H1 (cell line): Measurements from ENCODE around the gene PCYT1B. TPM values are rescaled to one million over a fixed set of nuclear protein-coding genes. Genes with fewer than 3 reads are reported as not detected.
A peak's percentile ranks its signal among the peaks of the same experiment; 100 is the strongest.

Experiments
- CTCF ChIA-PET: fragments of 300-600 bp; sonication (Branson Sonifier 250); formaldehyde crosslinking; loops from one replicate; lab custom pipeline; 2021; ENCODE audit not compliant: partially characterized antibody; lab: Charles Lee
- POLR2A ChIA-PET: fragments of 300-600 bp; sonication (Branson Sonifier 250); formaldehyde crosslinking; loops from one replicate; lab custom pipeline; 2021; ENCODE audit warnings: inconsistent platforms; ENCODE audit not compliant: partially characterized antibody; lab: Charles Lee
- DNase-seq, 2 experiments: peaks; one replicate each; pipeline versions ENCODE4 v3.0.0 to v3.0.0-alpha.2; 2010 to 2022; ENCODE audit warnings: low spot score in 2 of 2, low read depth in 1 of 2, mixed read lengths in 1 of 2
- FAIRE-seq: peaks from 2 replicates; lab custom pipeline; 2011; peaks lifted over from hg19 to GRCh38; lab: Jason Lieb, UNC
- H2AFZ ChIP-seq: 2 replicates; pipeline ENCODE4 v1.8.1; 2012; ENCODE audit warnings: low read length, inconsistent platforms
- H2AK5ac ChIP-seq: 2 replicates; pipeline ENCODE4 v1.6.1; 2013; ENCODE audit warnings: low read depth, low read length
- H2BK120ac ChIP-seq: replicated peaks from 2 replicates; pipeline ENCODE3; 2013; ENCODE audit warnings: low read depth, low read length, inconsistent platforms
- H2BK12ac ChIP-seq: 2 replicates; pipeline ENCODE4 v1.6.1; 2013; ENCODE audit warnings: low read depth, low read length
- H2BK15ac ChIP-seq: 2 replicates; pipeline ENCODE4 v1.6.1; 2013; ENCODE audit warnings: low read length
- H2BK20ac ChIP-seq: 2 replicates; pipeline ENCODE4 v1.6.1; 2013; ENCODE audit warnings: low read length
- H2BK5ac ChIP-seq: 2 replicates; pipeline ENCODE4 v1.6.1; 2013; ENCODE audit warnings: low read depth, low read length
- H3K14ac ChIP-seq: 2 replicates; pipeline ENCODE4 v1.6.1; 2013; ENCODE audit warnings: inconsistent platforms; ENCODE audit not compliant: insufficient read length
- H3K18ac ChIP-seq: 2 replicates; pipeline ENCODE4 v1.6.1; 2013; ENCODE audit warnings: low read length; ENCODE audit errors: extremely low read depth
- H3K23ac ChIP-seq: 2 replicates; pipeline ENCODE4 v1.6.1; 2013; ENCODE audit warnings: inconsistent platforms; ENCODE audit not compliant: insufficient read length
- H3K23me2 ChIP-seq: 2 replicates; pipeline ENCODE4 v1.6.1; 2013; ENCODE audit warnings: low read depth, low read length
- H3K27ac ChIP-seq: 2 replicates; pipeline ENCODE4 v1.6.1; 2011; ENCODE audit warnings: low read depth, low read length, inconsistent platforms
- H3K27me3 ChIP-seq, 4 experiments: replicated peaks in 1 of 4; 1 replicate in 1 of 4; 2 replicates in 3 of 4; pipeline versions ENCODE4 v1.6.1 to v1.8.1; 2011 to 2013; ENCODE audit warnings: low read length in 3 of 4, mild to moderate bottlenecking in 3 of 4, inconsistent platforms in 2 of 4, mixed read lengths in 2 of 4, moderate library complexity in 1 of 4; ENCODE audit not compliant: control insufficient read depth in 3 of 4, insufficient read depth in 3 of 4; ENCODE audit errors: extremely low read depth in 1 of 4
- H3K36me3 ChIP-seq, 4 experiments: 2 replicates each; pipeline versions ENCODE4 v1.6.1 to v1.8.1; 2011 to 2013; ENCODE audit warnings: mild to moderate bottlenecking in 4 of 4, low read length in 3 of 4, moderate library complexity in 2 of 4, control low read depth in 1 of 4, inconsistent platforms in 1 of 4; ENCODE audit not compliant: insufficient read depth in 4 of 4, control insufficient read depth in 2 of 4
- H3K4ac ChIP-seq: replicated peaks from 2 replicates; pipeline ENCODE3; 2013; ENCODE audit warnings: low read length, low read depth, mixed read lengths, inconsistent platforms; ENCODE audit not compliant: insufficient read length
- H3K4me1 ChIP-seq, 4 experiments: replicated peaks in 1 of 4; 1 replicate in 1 of 4; 2 replicates in 3 of 4; pipeline versions ENCODE4 v1.6.1 to v1.8.1; 2011 to 2013; ENCODE audit warnings: low read length in 3 of 4, inconsistent platforms in 2 of 4, mixed read lengths in 1 of 4; ENCODE audit not compliant: insufficient read depth in 4 of 4, control insufficient read depth in 3 of 4
- H3K4me2 ChIP-seq, 2 experiments: 2 replicates each; pipeline versions ENCODE4 v1.6.1 to v1.8.1; 2011 to 2013; ENCODE audit warnings: low read depth in 2 of 2, low read length in 2 of 2, control low read depth in 1 of 2, inconsistent platforms in 1 of 2, mild to moderate bottlenecking in 1 of 2; ENCODE audit not compliant: insufficient read depth in 1 of 2
- H3K4me3 ChIP-seq, 4 experiments: fragments of 200-600, 300-600 bp in 1 of 4; sonication (generic), shearing (Covaris generic), sonication (Bioruptor Twin) in 1 of 4; 2 replicates each; pipeline versions ENCODE4 v1.5.1 to v1.8.1; 2011 to 2016; ENCODE audit warnings: low read length in 4 of 4, low read depth in 3 of 4, control low read depth in 2 of 4, inconsistent platforms in 2 of 4, mild to moderate bottlenecking in 2 of 4, mixed read lengths in 1 of 4, moderate library complexity in 1 of 4; ENCODE audit not compliant: insufficient read depth in 2 of 4; ENCODE audit errors: extremely low read depth in 1 of 4
- H3K56ac ChIP-seq: replicated peaks from 2 replicates; pipeline ENCODE3; 2013; ENCODE audit warnings: low read depth, mild to moderate bottlenecking, mixed read lengths, low read length, inconsistent platforms; ENCODE audit not compliant: insufficient read length
- H3K79me1 ChIP-seq: 2 replicates; pipeline ENCODE4 v1.6.1; 2013; ENCODE audit warnings: low read depth, low read length, control low read depth
- H3K79me2 ChIP-seq, 2 experiments: 2 replicates each; pipeline versions ENCODE4 v1.6.1 to v1.8.1; 2012 to 2013; ENCODE audit warnings: low read length in 2 of 2, mild to moderate bottlenecking in 2 of 2, inconsistent platforms in 1 of 2; ENCODE audit not compliant: insufficient read depth in 2 of 2, control insufficient read depth in 1 of 2
- H3K9ac ChIP-seq, 4 experiments: replicated peaks in 1 of 4; 1 replicate in 1 of 4; 2 replicates in 3 of 4; pipeline versions ENCODE4 v1.6.1 to v1.8.1; 2011 to 2013; ENCODE audit warnings: low read depth in 3 of 4, low read length in 3 of 4, control low read depth in 2 of 4, mild to moderate bottlenecking in 2 of 4, moderate library complexity in 2 of 4, inconsistent platforms in 1 of 4; ENCODE audit errors: extremely low read depth in 1 of 4
- H3K9me3 ChIP-seq, 2 experiments: 2 replicates each; pipeline versions ENCODE4 v1.6.1 to v1.8.1; 2012 to 2013; ENCODE audit warnings: mild to moderate bottlenecking in 2 of 2, moderate library complexity in 2 of 2, control low read depth in 1 of 2, inconsistent platforms in 1 of 2, low read depth in 1 of 2, low read length in 1 of 2, mixed read lengths in 1 of 2; ENCODE audit not compliant: insufficient read depth in 2 of 2
- H4K20me1 ChIP-seq, 2 experiments: replicated peaks in 1 of 2; 2 replicates each; pipeline versions ENCODE3 to v1.8.1; 2011 to 2013; ENCODE audit warnings: inconsistent platforms in 2 of 2, low read length in 2 of 2, mild to moderate bottlenecking in 1 of 2; ENCODE audit not compliant: insufficient read depth in 2 of 2, control insufficient read depth in 1 of 2
- H4K5ac ChIP-seq: 2 replicates; pipeline ENCODE4 v1.6.1; 2013; ENCODE audit warnings: low read length, low read depth, mixed read lengths, inconsistent platforms; ENCODE audit not compliant: insufficient read length
- H4K8ac ChIP-seq: 2 replicates; pipeline ENCODE4 v1.8.0; 2013; ENCODE audit warnings: mild to moderate bottlenecking, moderate library complexity, low read length, inconsistent platforms; ENCODE audit not compliant: insufficient read depth; ENCODE audit errors: extremely low read depth
- H4K91ac ChIP-seq: replicated peaks from 2 replicates; pipeline ENCODE3; 2013; ENCODE audit warnings: low read length, mixed read lengths, inconsistent platforms; ENCODE audit not compliant: insufficient read length
- CBX8 ChIP-seq: fragments of 300-800, 300-1000 bp; sonication (generic); IDR thresholded peaks from 2 replicates; pipeline ENCODE4 v1.7.1; 2016; ENCODE audit warnings: low read depth, low read length, borderline replicate concordance
- CHD2 ChIP-seq: IDR thresholded peaks from 2 replicates; pipeline ENCODE4 v1.6.1; 2012; ENCODE audit warnings: low read length, improper control_type of control experiment
- CTBP2 ChIP-seq: IDR thresholded peaks from 2 replicates; pipeline ENCODE4 v1.7.0; 2011; ENCODE audit warnings: borderline replicate concordance, mild to moderate bottlenecking, moderate library complexity, mixed read lengths, low read length; ENCODE audit not compliant: insufficient read depth, insufficient read length
- EP300 ChIP-seq, 2 experiments: IDR thresholded peaks; 1 replicate in 1 of 2; 2 replicates in 1 of 2; pipeline ENCODE4 v1.6.1; 2011 to 2012; ENCODE audit warnings: low read depth in 2 of 2, low read length in 2 of 2, mild to moderate bottlenecking in 2 of 2, borderline replicate concordance in 1 of 2, inconsistent platforms in 1 of 2, moderate library complexity in 1 of 2
- HDAC6 ChIP-seq: IDR thresholded peaks from one replicate; pipeline ENCODE4 v1.7.1; 2012; ENCODE audit warnings: low read depth, mild to moderate bottlenecking, inconsistent platforms, low read length, moderate library complexity
- NRF1 ChIP-seq: IDR thresholded peaks from 2 replicates; pipeline ENCODE4 v1.6.1; 2011; ENCODE audit warnings: mild to moderate bottlenecking, low read depth, low read length, improper control_type of control experiment
- POLR2A ChIP-seq, 2 experiments: IDR thresholded peaks; 1 replicate in 1 of 2; 2 replicates in 1 of 2; pipeline ENCODE4 v1.6.1; 2011; ENCODE audit warnings: low read depth in 2 of 2, low read length in 2 of 2, mild to moderate bottlenecking in 2 of 2; ENCODE audit errors: control extremely low read depth in 1 of 2
- RFX5 ChIP-seq: IDR thresholded peaks from 2 replicates; pipeline ENCODE4 v1.6.1; 2011; ENCODE audit warnings: low read depth, low read length, improper control_type of control experiment, borderline replicate concordance
- SIX5 ChIP-seq: IDR thresholded peaks from 2 replicates; pipeline ENCODE4 v1.6.1; 2011; ENCODE audit warnings: mild to moderate bottlenecking, low read depth, low read length
- SUZ12 ChIP-seq: fragments of 200-600 bp; sonication (generic); IDR thresholded peaks from 2 replicates; pipeline ENCODE4 v1.6.1; 2012; ENCODE audit warnings: mild to moderate bottlenecking, inconsistent platforms, low read length, moderate library complexity, mixed read lengths
- TAF1 ChIP-seq: IDR thresholded peaks from 2 replicates; pipeline ENCODE4 v1.6.1; 2011; ENCODE audit warnings: mild to moderate bottlenecking, low read depth, low read length
- WGBS, 2 experiments: shearing (Covaris generic) in 1 of 2; methylation state at CpG; one replicate each; pipeline versions ENCODE4 v1.1.6 to v1.1.7; 2013 to 2015; ENCODE audit warnings: low lambda C conversion rate in 2 of 2, mixed read lengths in 2 of 2, inconsistent platforms in 1 of 2, low coverage in 1 of 2, missing lambda C conversion rate in 1 of 2; ENCODE audit not compliant: insufficient replicate concordance in 2 of 2, insufficient coverage in 1 of 2, insufficient read length in 1 of 2; ENCODE audit errors: extremely low coverage in 1 of 2, missing lambda C conversion rate in 1 of 2; 5-methylcytosine and 5-hydroxymethylcytosine counted together
- polyA plus RNA-seq, 7 experiments: library from polyadenylated mRNA; depleted of rRNA in 3 of 7; stranded (reverse) in 5 of 7; unstranded in 2 of 7; fragments of >200 nt in 5 of 7; fragments of 200-250 nt in 2 of 7; gene quantifications; 1 replicate in 5 of 7; 2 replicates in 1 of 7; 4 replicates in 1 of 7; pipeline versions ENCODE4 v1.2.1 to v1.2.3, GENCODE V29; 2011 to 2013; ENCODE audit warnings: missing spikeins in 2 of 7, mixed read lengths in 2 of 7
- total RNA-seq: library from RNA; stranded (reverse); fragmentation: NEBNext Ultra II Directional; extraction: Animal tissue kit (Norgen Biotek cat#: 25700); gene quantifications from 2 replicates; pipeline ENCODE4 v1.2.1, GENCODE V29; 2021
- TF ChIP-seq, protein P1 (sequence below): IDR thresholded peaks from 2 replicates; pipeline ENCODE4 v1.6.1; 2012; ENCODE audit warnings: inconsistent platforms
- TF ChIP-seq, protein P2 (sequence below): IDR thresholded peaks from 2 replicates; pipeline ENCODE4 v1.6.1; 2011; ENCODE audit warnings: low read length, improper control_type of control experiment

PCYT1B gene
- total and polyA plus RNA-seq, 2 of the 8 experiments (the other 6 are each of a cell fraction or from before 2014, with no cell fraction given) = 17.9 to 30.6 TPM

DNA sequence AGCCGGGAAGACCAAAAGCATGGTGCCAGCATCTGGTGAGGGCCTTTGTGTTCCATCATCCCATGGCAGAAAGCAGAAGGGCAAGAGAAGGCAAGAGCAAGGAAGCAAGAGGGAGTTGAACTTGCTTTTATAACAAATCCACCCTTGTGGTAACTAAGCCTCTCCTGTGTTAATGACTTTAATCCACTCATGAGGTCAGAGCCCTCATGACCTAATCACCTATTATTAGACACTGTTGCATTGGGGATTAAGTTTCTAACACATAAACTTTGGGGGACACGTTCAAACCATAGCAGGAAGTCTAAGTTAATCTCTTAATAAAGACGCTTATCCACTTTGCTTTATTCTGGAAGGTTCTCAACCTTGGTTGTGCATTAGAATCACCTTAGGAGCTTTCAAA is 12.5 kb upstream of the PCYT1B start:
- Histone ChIP-seq H3K14ac (no peak overlapping the region), H3K27ac (no peak overlapping the region), H3K79me2 (no peaks in the 10 kb centered on the region), H2AFZ (no peak overlapping the region), H3K9ac (no peak overlapping the region), H4K91ac (no peak overlapping the region), H3K4me2 (no peak overlapping the region), H2BK120ac (no peak overlapping the region), H2BK12ac (no peak overlapping the region), H2BK20ac (no peak overlapping the region), H3K36me3 (no peaks in the 10 kb centered on the region), H3K23me2 (no peaks in the 10 kb centered on the region), H2BK15ac (no peak overlapping the region), H3K4ac (no peak overlapping the region), H2BK5ac (no peak overlapping the region), H3K4me3 (no peak overlapping the region), H3K9me3 (no peaks in the 10 kb centered on the region), H3K4me1 (no peaks in the 10 kb centered on the region; a peak in 1 of 7 replicates), H4K20me1 (no peaks in the 10 kb centered on the region), H3K56ac (no peak overlapping the region)
- 87% methylated on average over 3 of the region's 3 CpGs; no CpG with 5 or more reads in 1 of the 2 experiments for WGBS, 2 experiments
- ChIA-PET CTCF (no interaction called here), POLR2A (no interaction called here)
- FAIRE-seq (peak; percentile 13), DNase-seq (no peak)
- TF ChIP-seq CBX8 (no peak), POLR2A (IDR thresholded peaks at IDR 0.05; ENCODE audit: control extremely low read depth in 1 of 2, low read depth in 2 of 2, low read length in 2 of 2) (no peak), SIX5 (no peak), TAF1 (no peak), CTBP2 (no peak), SUZ12 (no peak), RFX5 (no peak), NRF1 (no peak), CHD2 (no peak), EP300 (IDR thresholded peaks at IDR 0.05; ENCODE audit: borderline replicate concordance in 1 of 2, low read depth in 2 of 2, low read length in 2 of 2) (no peak), HDAC6 (no peak)
- TF ChIP-seq, protein P1, sequence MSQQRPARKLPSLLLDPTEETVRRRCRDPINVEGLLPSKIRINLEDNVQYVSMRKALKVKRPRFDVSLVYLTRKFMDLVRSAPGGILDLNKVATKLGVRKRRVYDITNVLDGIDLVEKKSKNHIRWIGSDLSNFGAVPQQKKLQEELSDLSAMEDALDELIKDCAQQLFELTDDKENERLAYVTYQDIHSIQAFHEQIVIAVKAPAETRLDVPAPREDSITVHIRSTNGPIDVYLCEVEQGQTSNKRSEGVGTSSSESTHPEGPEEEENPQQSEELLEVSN = no peak
- TF ChIP-seq, protein P2, sequence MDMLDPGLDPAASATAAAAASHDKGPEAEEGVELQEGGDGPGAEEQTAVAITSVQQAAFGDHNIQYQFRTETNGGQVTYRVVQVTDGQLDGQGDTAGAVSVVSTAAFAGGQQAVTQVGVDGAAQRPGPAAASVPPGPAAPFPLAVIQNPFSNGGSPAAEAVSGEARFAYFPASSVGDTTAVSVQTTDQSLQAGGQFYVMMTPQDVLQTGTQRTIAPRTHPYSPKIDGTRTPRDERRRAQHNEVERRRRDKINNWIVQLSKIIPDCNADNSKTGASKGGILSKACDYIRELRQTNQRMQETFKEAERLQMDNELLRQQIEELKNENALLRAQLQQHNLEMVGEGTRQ = no peak
- TF ChIP-seq, all 59 proteins: peak for 0
- Histone ChIP-seq H4K8ac (no peak overlapping the region), H3K27me3 (no peaks in the 10 kb centered on the region), H3K79me1 (no peaks in the 10 kb centered on the region), H3K18ac (no peak overlapping the region), H2AK5ac (no peak overlapping the region), H3K23ac (no peak overlapping the region), H4K5ac (no peak overlapping the region)
